Testis (tissue), 3 donors: ENCODE results near the gene PPHLN1. TPM values are rescaled to one million over a fixed set of nuclear protein-coding genes. Genes with fewer than 3 reads are reported as not detected.

Experiments
- DNase-seq: peaks from one replicate; pipeline ENCODE4 v3.0.0-alpha.2; 2019
- H3K27ac ChIP-seq, 2 donors: fragments of 200-600 bp; sonication (generic); one replicate each; pipeline ENCODE4 v1.5.1; 2019
- H3K27me3 ChIP-seq: fragments of 200-600 bp; sonication (generic); one replicate; pipeline ENCODE4 v1.5.1; 2019
- H3K36me3 ChIP-seq: fragments of 200-600 bp; sonication (generic); one replicate; pipeline ENCODE4 v1.5.1; 2017; ENCODE audit warnings: low read depth; ENCODE audit errors: missing control alignments
- H3K4me1 ChIP-seq: fragments of 200-600 bp; sonication (generic); one replicate; pipeline ENCODE4 v1.5.1; 2019
- H3K4me3 ChIP-seq, 2 donors: fragments of 200-600 bp; sonication (generic); one replicate each; pipeline ENCODE4 v1.5.1; 2017 to 2019
- H3K9me3 ChIP-seq: fragments of 200-600 bp; sonication (generic); one replicate; pipeline ENCODE4 v1.5.1; 2017
- POLR2A ChIP-seq: fragments of 450-650 bp; IDR thresholded peaks from one replicate; pipeline ENCODE4 v1.6.1; 2017; ENCODE audit warnings: antibody characterized with exemption, mild to moderate bottlenecking, moderate library complexity
- WGBS, 2 donors: methylation state at CpG; one replicate each; pipeline ENCODE4 v1.1.5; 2018; 5-methylcytosine and 5-hydroxymethylcytosine counted together
- intact Hi-C: fragments of 100-400 bp; cut with DNase I; formaldehyde crosslinking; loops from one replicate; pipeline ENCODE4 v1.15.1; 2023; ENCODE audit warnings: low total_unique reads
- polyA plus RNA-seq: library from polyadenylated mRNA; stranded (reverse); fragments of 350-450 nt; fragmentation: Illumina TruSeq; extraction: RNeasy Lipid Tissue Mini Kit (QIAGEN cat#74804); gene quantifications from one replicate; pipeline ENCODE4 v1.2.3, GENCODE V29; 2014; ENCODE audit warnings: low read depth, low replicate concordance; ENCODE audit not compliant: insufficient read depth
- total RNA-seq, 2 donors: library from RNA; depleted of rRNA; stranded (reverse); fragments of >200 nt; gene quantifications; one replicate each; pipeline ENCODE4 v1.2.3, GENCODE V29; 2016
- TF ChIP-seq, protein P1 (sequence below), 3 experiments: fragments of 450-650 bp in 2 of 3; fragments of 200-600 bp in 1 of 3; sonication (generic) in 1 of 3; IDR thresholded peaks; one replicate each; pipeline ENCODE4 v1.5.1; 2016 to 2019; ENCODE audit warnings: antibody characterized with exemption in 3 of 3, mild to moderate bottlenecking in 2 of 3, moderate library complexity in 1 of 3

PPHLN1 gene
- total and polyA plus RNA-seq, 3 donors from 2014 or later = 83.1 to 101 (median 91.7) TPM

DNA sequence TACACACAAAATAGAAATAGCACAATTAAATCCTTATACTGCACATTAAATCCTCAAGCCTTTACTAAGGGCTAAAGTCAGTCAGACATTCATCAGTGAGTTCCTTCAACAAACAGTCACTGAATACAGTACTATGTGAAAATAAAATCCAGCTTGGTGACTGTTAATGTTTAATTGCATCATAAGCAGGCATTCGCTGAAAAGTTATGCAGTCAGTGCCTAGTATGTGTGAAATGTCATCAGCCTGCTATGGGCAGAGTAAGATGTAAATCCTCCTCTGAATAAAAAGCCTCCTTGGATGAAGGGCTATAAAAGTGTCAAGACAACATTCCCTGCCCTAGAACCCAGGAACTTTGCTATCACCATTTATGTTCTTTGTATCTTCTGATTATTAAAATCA, 147.2 kb downstream of the PPHLN1 start:
- intact Hi-C loops = no loop called here
- Histone ChIP-seq H3K4me1 (no peaks in the 10 kb centered on the region), H3K27me3 (no peaks in the 10 kb centered on the region), H3K36me3 (no peaks in the 10 kb centered on the region), H3K27ac (no peak overlapping the region), H3K4me3 (no peak overlapping the region), H3K9me3 (no peaks in the 10 kb centered on the region)
- 78 to 91% methylated on average over 1 of the region's 1 CpG for WGBS, 2 donors
- no peak for DNase-seq
- TF ChIP-seq, protein P1, sequence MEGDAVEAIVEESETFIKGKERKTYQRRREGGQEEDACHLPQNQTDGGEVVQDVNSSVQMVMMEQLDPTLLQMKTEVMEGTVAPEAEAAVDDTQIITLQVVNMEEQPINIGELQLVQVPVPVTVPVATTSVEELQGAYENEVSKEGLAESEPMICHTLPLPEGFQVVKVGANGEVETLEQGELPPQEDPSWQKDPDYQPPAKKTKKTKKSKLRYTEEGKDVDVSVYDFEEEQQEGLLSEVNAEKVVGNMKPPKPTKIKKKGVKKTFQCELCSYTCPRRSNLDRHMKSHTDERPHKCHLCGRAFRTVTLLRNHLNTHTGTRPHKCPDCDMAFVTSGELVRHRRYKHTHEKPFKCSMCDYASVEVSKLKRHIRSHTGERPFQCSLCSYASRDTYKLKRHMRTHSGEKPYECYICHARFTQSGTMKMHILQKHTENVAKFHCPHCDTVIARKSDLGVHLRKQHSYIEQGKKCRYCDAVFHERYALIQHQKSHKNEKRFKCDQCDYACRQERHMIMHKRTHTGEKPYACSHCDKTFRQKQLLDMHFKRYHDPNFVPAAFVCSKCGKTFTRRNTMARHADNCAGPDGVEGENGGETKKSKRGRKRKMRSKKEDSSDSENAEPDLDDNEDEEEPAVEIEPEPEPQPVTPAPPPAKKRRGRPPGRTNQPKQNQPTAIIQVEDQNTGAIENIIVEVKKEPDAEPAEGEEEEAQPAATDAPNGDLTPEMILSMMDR (IDR thresholded peaks at IDR 0.05) = no peak
- no peak for TF ChIP-seq POLR2A

GRCh38 chr12:42473561-42473960, 147.6 kb downstream of the PPHLN1 start:
- no peaks in the 10 kb centered on the region for H3K4me1 ChIP-seq
- no peaks in the 10 kb centered on the region for H3K27me3 ChIP-seq
- no peak for DNase-seq
- no peaks in the 10 kb centered on the region for H3K36me3 ChIP-seq
- H3K9me3 ChIP-seq = no peaks in the 10 kb centered on the region
- H3K27ac ChIP-seq = no peak overlapping the region
- no peak for TF ChIP-seq POLR2A
- TF ChIP-seq, protein P1 (IDR thresholded peaks at IDR 0.05) = no peak
- WGBS, 2 donors = 50 to 55% methylated on average over 1 of the region's 1 CpG
- intact Hi-C loops = no loop called here
- no peak overlapping the region for H3K4me3 ChIP-seq

GRCh38 chr12:42474391-42474790, 148.4 kb downstream of the PPHLN1 start:
- intact Hi-C loops = no loop called here
- Histone ChIP-seq H3K4me3 (no peak overlapping the region), H3K36me3 (no peaks in the 10 kb centered on the region), H3K27ac (no peak overlapping the region), H3K27me3 (no peaks in the 10 kb centered on the region), H3K4me1 (no peaks in the 10 kb centered on the region), H3K9me3 (no peaks in the 10 kb centered on the region)
- TF ChIP-seq, protein P1 (IDR thresholded peaks at IDR 0.05) = no peak
- no peak for TF ChIP-seq POLR2A
- DNase-seq = no peak
- 85 to 86% methylated on average over 2 of the region's 2 CpGs for WGBS, 2 donors

DNA sequence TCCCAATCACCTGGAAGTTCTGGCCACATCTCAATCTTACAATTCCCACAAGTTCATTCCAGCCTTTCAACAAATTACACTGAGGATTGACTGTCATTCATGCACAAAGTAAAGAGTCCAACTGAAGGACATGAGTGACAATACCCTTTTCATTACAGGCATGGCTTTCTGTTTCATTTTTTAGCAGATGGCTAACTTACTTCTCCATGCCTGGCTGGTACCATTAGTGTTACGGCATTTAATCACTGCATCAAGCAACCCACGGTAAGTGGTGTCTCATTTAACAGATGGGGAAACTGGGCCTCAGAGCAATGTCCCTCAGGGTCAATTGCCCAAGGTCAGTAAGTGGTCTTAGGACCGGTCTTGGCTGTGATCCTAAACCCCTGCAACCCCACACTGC, 149.1 kb downstream of the PPHLN1 start:
- intact Hi-C loops = no loop called here
- H3K27me3 ChIP-seq = no peaks in the 10 kb centered on the region
- no peaks in the 10 kb centered on the region for H3K4me1 ChIP-seq
- H3K27ac ChIP-seq = no peak overlapping the region
- H3K36me3 ChIP-seq = no peaks in the 10 kb centered on the region
- no peaks in the 10 kb centered on the region for H3K9me3 ChIP-seq
- 62 to 69% methylated on average over 3 of the region's 3 CpGs for WGBS, 2 donors
- DNase-seq = no peak
- no peak overlapping the region for H3K4me3 ChIP-seq
- TF ChIP-seq, protein P1 (IDR thresholded peaks at IDR 0.05) = no peak
- TF ChIP-seq POLR2A = no peak

GRCh38 chr12:42477941-42478340, 152.0 kb downstream of the PPHLN1 start:
- TF ChIP-seq POLR2A = no peak
- TF ChIP-seq, protein P1 (IDR thresholded peaks at IDR 0.05) = no peak
- DNase-seq = no peak
- Histone ChIP-seq H3K9me3 (no peaks in the 10 kb centered on the region), H3K27ac (no peak overlapping the region), H3K27me3 (no peaks in the 10 kb centered on the region), H3K4me1 (peaks cover 7% of the 10 kb centered on the region), H3K4me3 (no peak overlapping the region), H3K36me3 (no peaks in the 10 kb centered on the region)
- 56 to 60% methylated on average over 1 of the region's 1 CpG for WGBS, 2 donors
- intact Hi-C loops = no loop called here
